ENCODE measurements around the gene MDC1. TPM values are rescaled to one million over a fixed set of nuclear protein-coding genes. Genes with fewer than 3 reads are reported as not detected.
"Not testable (repeated sequence)": the region's sequence is repeated elsewhere in the genome, so short reads cannot be mapped to it uniquely, and the experiment has no call there.

The MDC1 gene
- total RNA-seq, 1 donor from 2014 or later: 32.8 TPM

- peak overlapping the region; percentile 93 for H3K27ac ChIP-seq
- H3K36me3 ChIP-seq: peaks cover 42% of the 10 kb centered on the region
- intact Hi-C loops (cut with DNase I): loop anchor here (2.0 kb wide), 1 partner anchor 43 kb away; no protein-coding TSS in a partner anchor
- DNase-seq: peak; percentile 96
- peak; percentile 46 for TF ChIP-seq CTCF (IDR thresholded peaks at IDR 0.05)
- peak overlapping the region; percentile 75 for H3K4me3 ChIP-seq
- H3K9me3 ChIP-seq: no peaks in the 10 kb centered on the region
- no peaks in the 10 kb centered on the region for H3K27me3 ChIP-seq
- peaks cover 36% of the 10 kb centered on the region for H3K4me1 ChIP-seq
- ATAC-seq: peak; percentile 78
Measured at GRCh38 chr6:30721198-30722024, 4.3 kb upstream of the MDC1 start.

- Histone ChIP-seq H3K9me3 (no peaks in the 10 kb centered on the region), H3K4me1 (peaks cover 42% of the 10 kb centered on the region), H3K4me3 (peak overlapping the region; percentile 75), H3K27me3 (no peaks in the 10 kb centered on the region), H3K36me3 (peaks cover 35% of the 10 kb centered on the region), H3K27ac (peak overlapping the region; percentile 93)
- peak; percentile 2 for ATAC-seq
- TF ChIP-seq CTCF (IDR thresholded peaks at IDR 0.05): no peak
- intact Hi-C loops (cut with DNase I): no loop called here
- DNase-seq: peak; percentile 88
Measured at GRCh38 chr6:30720738-30721197, 3.7 kb upstream of the MDC1 start.

- intact Hi-C loops (cut with DNase I): no loop called here
- TF ChIP-seq CTCF (IDR thresholded peaks at IDR 0.05): no peak
- Histone ChIP-seq H3K4me1 (peaks cover 42% of the 10 kb centered on the region), H3K27ac (peak within 1 kb of the TSS; percentile 93), H3K9me3 (no peaks in the 10 kb centered on the region), H3K27me3 (no peaks in the 10 kb centered on the region), H3K36me3 (peaks cover 28% of the 10 kb centered on the region), H3K4me3 (peak within 1 kb of the TSS; percentile 75)
- DNase-seq (peak; percentile 98), ATAC-seq (peak; percentile 82)
Measured at GRCh38 chr6:30719791-30720737, 3.0 kb upstream of the MDC1 start, which contains the start of gene TUBB. TUBB (plus strand) TSS chr6:30720352; CDS start chr6:30720507, 155 bp downstream.

- TF ChIP-seq CTCF (IDR thresholded peaks at IDR 0.05): no peak
- peaks cover 42% of the 10 kb centered on the region for H3K4me1 ChIP-seq
Measured at GRCh38 chr6:30719356-30719755, 2.3 kb upstream of the MDC1 start.

GRCh38 chr6:30717845-30718720, 1.0 kb upstream of the MDC1 start:
- Histone ChIP-seq H3K27ac (peak overlapping the region; percentile 84), H3K36me3 (peaks cover 24% of the 10 kb centered on the region), H3K4me3 (peak overlapping the region; percentile 48), H3K4me1 (peaks cover 35% of the 10 kb centered on the region)
- intact Hi-C loops (cut with DNase I); ATAC-seq; DNase-seq; H3K9me3 ChIP-seq; H3K27me3 ChIP-seq: not testable (repeated sequence)

More at GRCh38 chr6:30719356-30719755, 2.3 kb upstream of the MDC1 start:
- Histone ChIP-seq H3K27me3 (no peaks in the 10 kb centered on the region), H3K36me3 (peaks cover 24% of the 10 kb centered on the region), H3K27ac (peak overlapping the region; percentile 93), H3K4me3 (peak overlapping the region; percentile 75), H3K9me3 (no peaks in the 10 kb centered on the region)
- DNase-seq: no peak
- no peak for ATAC-seq
- intact Hi-C loops (cut with DNase I): no loop called here

Measured in upper lobe of right lung (tissue), 1 donor.